ENCODE measurements around the gene NF1. TPM values are rescaled to one million over a fixed set of nuclear protein-coding genes. Genes with fewer than 3 reads are reported as not detected.

Gene NF1
- total RNA-seq, 1 experiment from 2014 or later = 25.1 TPM

- no peak for DNase-seq (ENCODE audit: low read depth, low spot score)
- in situ Hi-C loops (cut with HindIII; ENCODE audit: low pct_unique_long_range_greater_than_20kb, low sequenced_read_pairs) = no loop called here
Measured at GRCh38 chr17:31224366-31224765, 129.6 kb downstream of the NF1 start.

- in situ Hi-C loops (cut with HindIII; ENCODE audit: low pct_unique_long_range_greater_than_20kb, low sequenced_read_pairs) = no loop called here
- no peak for DNase-seq (ENCODE audit: low read depth, low spot score)
Measured at GRCh38 chr17:31225831-31226230, 131.1 kb downstream of the NF1 start.

- DNase-seq (ENCODE audit: low read depth, low spot score) = no peak
- in situ Hi-C loops (cut with HindIII; ENCODE audit: low pct_unique_long_range_greater_than_20kb, low sequenced_read_pairs) = no loop called here
Measured at GRCh38 chr17:31226373-31226772, 131.6 kb downstream of the NF1 start.

GRCh38 chr17:31226950-31227349, 132.2 kb downstream of the NF1 start:
- DNase-seq (ENCODE audit: low read depth, low spot score) = no peak
- in situ Hi-C loops (cut with HindIII; ENCODE audit: low pct_unique_long_range_greater_than_20kb, low sequenced_read_pairs) = no loop called here

DNA sequence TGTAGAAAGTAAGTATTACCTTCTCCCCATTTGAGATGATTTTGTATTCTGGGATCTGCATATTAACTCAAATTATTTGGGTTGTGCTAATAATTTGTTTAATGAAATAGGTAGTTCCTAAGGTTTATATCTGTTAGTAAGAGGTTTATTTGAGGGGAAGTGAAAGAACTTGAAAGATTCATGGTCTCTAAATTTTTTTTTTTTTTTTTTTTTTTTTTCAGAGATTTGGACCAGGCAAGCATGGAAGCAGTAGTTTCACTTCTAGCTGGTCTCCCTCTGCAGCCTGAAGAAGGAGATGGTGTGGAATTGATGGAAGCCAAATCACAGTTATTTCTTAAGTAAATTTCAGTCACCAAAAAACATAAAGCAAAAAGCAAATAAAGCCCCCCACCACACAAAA, 137.1 kb downstream of the NF1 start:
- in situ Hi-C loops (cut with HindIII; ENCODE audit: low pct_unique_long_range_greater_than_20kb, low sequenced_read_pairs) = no loop called here
- DNase-seq (ENCODE audit: low read depth, low spot score) = no peak

DNA sequence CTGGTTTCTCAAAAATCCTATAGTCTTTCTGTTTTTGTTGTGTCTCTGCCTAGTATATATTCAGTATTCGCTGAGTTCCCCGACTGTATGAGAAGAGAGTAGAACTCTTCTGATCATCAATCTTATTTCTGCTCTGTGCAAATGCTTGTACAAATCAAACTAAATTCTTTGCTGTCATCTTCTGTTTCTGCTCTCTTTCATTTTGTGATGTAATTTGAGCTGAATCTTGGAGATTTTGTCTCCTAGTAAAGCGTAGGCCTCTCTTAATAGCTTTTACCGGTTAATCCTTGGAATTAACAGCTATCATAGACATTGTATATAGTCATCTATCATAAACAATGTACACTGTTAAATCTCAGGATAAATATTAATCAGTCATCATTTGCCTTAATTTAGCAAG, 140.3 kb downstream of the NF1 start:
- in situ Hi-C loops (cut with HindIII; ENCODE audit: low pct_unique_long_range_greater_than_20kb, low sequenced_read_pairs) = no loop called here
- DNase-seq (ENCODE audit: low read depth, low spot score) = no peak

DNA sequence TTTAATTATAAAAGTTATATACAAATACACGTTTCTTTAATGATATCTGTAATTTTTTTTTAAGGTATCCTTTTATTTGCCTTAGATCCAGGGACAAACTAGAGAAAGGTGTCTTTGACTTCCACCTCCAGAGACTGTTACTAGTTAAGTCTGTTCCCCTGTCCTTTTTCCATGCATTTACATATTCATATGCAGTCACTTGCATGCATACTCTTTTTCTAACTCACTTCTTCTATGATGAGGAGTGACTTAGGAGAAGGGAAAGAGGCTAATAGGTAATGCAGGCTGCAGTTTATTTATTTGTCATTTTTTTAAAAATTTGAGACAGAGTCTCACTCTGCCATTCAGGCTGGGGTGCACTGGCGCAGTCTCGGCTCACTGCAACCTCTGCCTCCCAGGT, 141.4 kb downstream of the NF1 start:
- no peak for DNase-seq (ENCODE audit: low read depth, low spot score)
- in situ Hi-C loops (cut with HindIII; ENCODE audit: low pct_unique_long_range_greater_than_20kb, low sequenced_read_pairs) = no loop called here

GRCh38 chr17:31236712-31237111, 141.9 kb downstream of the NF1 start:
- in situ Hi-C loops (cut with HindIII; ENCODE audit: low pct_unique_long_range_greater_than_20kb, low sequenced_read_pairs) = no loop called here

DNA sequence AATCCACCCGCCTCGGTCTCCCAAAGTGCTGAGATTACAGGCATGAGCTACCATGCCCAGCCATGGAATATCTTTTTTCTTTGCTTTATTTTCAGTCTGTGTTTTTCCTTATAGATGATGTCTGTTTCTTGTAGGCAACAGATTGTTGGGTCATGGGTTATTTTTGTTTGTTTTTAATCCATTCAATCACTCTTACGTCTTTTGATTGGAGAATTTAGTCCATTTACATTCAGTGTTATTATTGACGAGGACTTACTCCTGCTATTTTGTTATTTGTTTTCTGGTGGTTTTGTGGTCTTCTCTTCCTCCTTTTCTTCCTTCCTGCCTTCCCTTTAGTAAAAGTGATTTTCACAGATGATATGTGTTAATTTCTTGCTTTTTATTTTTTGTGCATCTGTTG, 146.3 kb downstream of the NF1 start:
- DNase-seq (ENCODE audit: low read depth, low spot score) = no peak
- in situ Hi-C loops (cut with HindIII; ENCODE audit: low pct_unique_long_range_greater_than_20kb, low sequenced_read_pairs) = no loop called here

More at GRCh38 chr17:31236712-31237111, 141.9 kb downstream of the NF1 start:
- no peak for DNase-seq (ENCODE audit: low read depth, low spot score)

DNA sequence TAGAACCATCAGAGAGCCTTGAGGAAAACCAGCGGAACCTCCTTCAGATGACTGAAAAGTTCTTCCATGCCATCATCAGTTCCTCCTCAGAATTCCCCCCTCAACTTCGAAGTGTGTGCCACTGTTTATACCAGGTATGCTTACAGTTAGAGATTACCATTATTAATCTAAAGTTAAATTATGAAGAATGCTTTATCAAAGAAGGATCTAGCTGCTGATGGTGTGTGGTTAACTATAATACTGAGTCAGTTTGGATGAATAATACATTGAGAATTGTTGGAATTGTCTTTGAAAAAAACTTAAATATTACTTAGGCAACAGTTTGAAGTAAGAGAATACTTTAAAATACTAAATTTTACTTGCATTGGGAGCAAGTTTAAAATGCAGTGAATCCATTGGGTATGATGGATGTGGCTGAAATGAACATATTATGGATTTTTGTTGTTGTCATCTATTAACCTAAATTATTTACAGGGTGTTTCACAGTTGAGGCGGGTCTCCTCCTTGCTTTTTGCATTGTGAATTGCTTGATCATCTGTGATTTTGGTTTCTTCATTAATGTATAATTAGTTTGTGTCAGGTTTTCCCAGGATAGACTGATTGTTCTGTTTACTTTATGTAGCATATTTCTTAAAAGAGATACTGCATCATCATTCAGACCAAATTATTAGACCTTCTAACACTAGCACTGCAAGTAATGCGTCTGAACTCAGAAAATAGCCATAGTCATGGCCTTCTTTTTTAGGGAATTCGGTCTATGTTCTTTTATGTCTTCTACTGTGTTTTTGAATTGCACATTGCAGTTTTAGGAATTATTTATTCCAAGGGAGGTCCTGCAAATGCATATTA, 154.4 kb downstream of the NF1 start:
- in situ Hi-C loops (cut with HindIII; ENCODE audit: low pct_unique_long_range_greater_than_20kb, low sequenced_read_pairs) = no loop called here
- no peak for DNase-seq (ENCODE audit: low read depth, low spot score)

DNA sequence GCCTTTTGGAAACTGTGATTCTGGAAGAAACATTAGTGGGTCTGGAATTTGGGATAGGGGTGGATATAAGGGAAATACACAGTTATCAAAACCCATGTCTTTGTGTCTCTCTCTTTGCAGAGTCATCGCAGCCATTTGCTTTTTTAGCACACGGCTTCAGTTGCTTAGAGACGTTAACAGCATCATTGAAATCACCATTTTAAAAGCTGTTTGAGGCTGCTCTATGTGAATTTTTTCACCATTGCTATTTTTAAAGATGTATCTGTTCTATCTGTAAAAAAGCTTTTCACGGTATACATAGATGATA, 155.0 kb downstream of the NF1 start:
- in situ Hi-C loops (cut with HindIII; ENCODE audit: low pct_unique_long_range_greater_than_20kb, low sequenced_read_pairs) = no loop called here
- DNase-seq (ENCODE audit: low read depth, low spot score) = no peak

DNA sequence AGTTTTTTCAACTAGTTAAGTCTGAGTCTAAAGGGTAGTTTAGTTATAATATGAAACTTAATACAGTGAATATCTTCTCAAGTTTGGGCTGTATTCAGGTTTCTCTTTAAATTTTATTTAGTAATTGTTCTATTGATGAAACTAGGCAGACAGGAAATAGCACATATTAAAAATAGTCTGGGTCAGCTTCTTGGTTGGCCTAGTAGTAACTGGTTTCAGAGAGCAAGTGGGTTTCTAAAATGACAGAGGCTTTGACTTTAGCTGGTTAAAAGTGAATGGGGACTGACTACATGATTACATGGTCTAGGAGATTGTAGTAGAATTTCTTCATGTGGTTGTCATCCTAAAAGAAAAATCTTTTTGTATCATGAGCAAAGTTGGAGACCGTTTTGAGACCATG, 155.5 kb downstream of the NF1 start:
- in situ Hi-C loops (cut with HindIII; ENCODE audit: low pct_unique_long_range_greater_than_20kb, low sequenced_read_pairs) = no loop called here
- DNase-seq (ENCODE audit: low read depth, low spot score) = no peak

GRCh38 chr17:31251105-31251969, 156.6 kb downstream of the NF1 start:
- DNase-seq (ENCODE audit: low read depth, low spot score) = peak; percentile 31

GRCh38 chr17:31251970-31252328, 157.2 kb downstream of the NF1 start:
- no peak for DNase-seq (ENCODE audit: low read depth, low spot score)
- in situ Hi-C loops (cut with HindIII; ENCODE audit: low pct_unique_long_range_greater_than_20kb, low sequenced_read_pairs) = no loop called here

More at GRCh38 chr17:31251105-31251969, 156.6 kb downstream of the NF1 start:
- in situ Hi-C loops (cut with HindIII; ENCODE audit: low pct_unique_long_range_greater_than_20kb, low sequenced_read_pairs) = no loop called here

DNA sequence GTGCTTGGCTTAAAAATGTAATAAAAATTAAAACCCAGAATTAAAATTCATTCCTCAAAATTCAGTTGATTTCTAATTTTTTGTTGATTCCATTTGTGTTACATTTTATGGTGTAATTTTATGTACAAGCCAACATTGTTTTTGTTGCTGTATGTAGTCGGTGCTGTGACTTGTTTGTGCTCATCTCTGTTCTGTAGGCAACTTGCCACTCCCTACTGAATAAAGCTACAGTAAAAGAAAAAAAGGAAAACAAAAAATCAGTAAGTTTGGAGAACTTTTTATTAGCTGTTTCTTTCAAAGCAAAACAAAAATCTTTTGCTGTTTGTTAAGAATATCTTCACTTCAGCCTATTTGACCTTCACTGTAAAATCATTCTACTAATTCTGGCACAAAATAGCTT, 158.0 kb downstream of the NF1 start:
- no peak for DNase-seq (ENCODE audit: low read depth, low spot score)
- in situ Hi-C loops (cut with HindIII; ENCODE audit: low pct_unique_long_range_greater_than_20kb, low sequenced_read_pairs) = no loop called here

DNA sequence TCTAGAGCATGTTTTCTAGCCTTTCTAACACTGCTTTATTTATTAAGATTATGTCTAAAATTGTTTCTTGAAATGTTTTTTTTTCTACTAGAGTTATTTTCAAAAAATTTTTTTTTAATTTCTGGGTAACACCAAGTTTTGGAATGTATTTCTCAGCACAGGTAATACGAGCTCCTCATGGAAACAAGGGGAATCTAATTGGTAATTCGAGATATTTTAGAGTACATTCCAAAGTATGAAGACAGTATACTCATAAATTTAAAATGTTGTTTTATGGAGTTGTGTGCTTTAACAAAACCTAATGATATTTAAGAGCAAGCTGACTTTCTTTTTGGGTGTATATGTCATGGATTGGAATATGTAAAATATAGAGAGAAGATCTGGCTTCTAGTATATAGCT, 159.9 kb downstream of the NF1 start:
- in situ Hi-C loops (cut with HindIII; ENCODE audit: low pct_unique_long_range_greater_than_20kb, low sequenced_read_pairs) = no loop called here
- no peak for DNase-seq (ENCODE audit: low read depth, low spot score)

- no peak for DNase-seq (ENCODE audit: low read depth, low spot score)
- in situ Hi-C loops (cut with HindIII; ENCODE audit: low pct_unique_long_range_greater_than_20kb, low sequenced_read_pairs) = no loop called here
Measured at GRCh38 chr17:31256936-31257335, 162.2 kb downstream of the NF1 start.

DNA sequence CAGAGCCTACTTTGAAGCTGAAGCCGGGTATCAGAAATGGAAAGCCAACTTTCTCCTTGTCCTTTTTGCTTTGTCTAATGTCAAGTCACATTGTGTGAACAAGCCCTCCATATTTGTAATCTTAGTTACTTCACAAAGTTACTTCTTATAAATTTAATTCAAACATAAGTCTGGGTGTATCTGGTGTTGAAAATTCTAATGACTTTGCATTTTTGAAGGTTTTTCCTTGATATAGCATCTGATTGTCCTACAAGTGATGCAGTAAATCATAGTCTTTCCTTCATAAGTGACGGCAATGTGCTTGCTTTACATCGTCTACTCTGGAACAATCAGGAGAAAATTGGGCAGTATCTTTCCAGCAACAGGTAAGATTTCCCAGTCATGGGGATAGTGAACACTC, 165.4 kb downstream of the NF1 start:
- DNase-seq (ENCODE audit: low read depth, low spot score) = no peak
- in situ Hi-C loops (cut with HindIII; ENCODE audit: low pct_unique_long_range_greater_than_20kb, low sequenced_read_pairs) = no loop called here

DNA sequence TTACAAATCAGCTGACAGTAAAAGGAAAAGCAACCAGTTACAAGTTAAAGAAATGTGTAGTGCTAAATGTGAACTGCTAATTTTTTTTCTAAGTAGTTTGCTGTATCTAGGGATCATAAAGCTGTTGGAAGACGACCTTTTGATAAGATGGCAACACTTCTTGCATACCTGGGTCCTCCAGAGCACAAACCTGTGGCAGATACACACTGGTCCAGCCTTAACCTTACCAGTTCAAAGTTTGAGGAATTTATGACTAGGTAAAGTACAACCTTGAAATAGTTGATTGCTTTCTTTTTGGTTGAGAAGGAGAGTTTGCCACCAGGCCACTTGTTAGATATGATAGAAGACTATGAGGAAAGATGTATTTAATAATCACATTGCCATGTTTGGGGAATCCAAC, 166.8 kb downstream of the NF1 start:
- in situ Hi-C loops (cut with HindIII; ENCODE audit: low pct_unique_long_range_greater_than_20kb, low sequenced_read_pairs) = no loop called here
- DNase-seq (ENCODE audit: low read depth, low spot score) = no peak

Data from SK-MEL-5 (cell line).